PC-3 (cell line): Measurements from ENCODE around the gene MYMK. TPM values are rescaled to one million over a fixed set of nuclear protein-coding genes. Genes with fewer than 3 reads are reported as not detected.
A peak's percentile ranks its signal among the peaks of the same experiment; 100 is the strongest.

Experiments used
- ATAC-seq: fragments of 200-7000 bp; cut with Tn5 transposase; 2 replicates; pipeline ENCODE4 v1.9.1; 2020; ENCODE audit warnings: mild to moderate bottlenecking, moderate library complexity
- BruUV-seq: library from RNA; stranded (reverse); fragments of 400-500 nt; replicated peaks from 2 replicates; lab custom pipeline; 2021; lab: Mats Ljungman, UMichigan
- CTCF ChIA-PET: fragments of 300-600 bp; sonication (Branson Sonifier 250); formaldehyde crosslinking; loops from one replicate; lab custom pipeline; 2022; ENCODE audit warnings: antibody characterized with exemption; lab: Charles Lee
- POLR2A ChIA-PET: fragments of 300-600 bp; sonication (Branson Sonifier 250); formaldehyde crosslinking; loops from one replicate; lab custom pipeline; 2022; ENCODE audit warnings: antibody characterized with exemption; ENCODE audit not compliant: unreplicated experiment; lab: Charles Lee
- DNase-seq: peaks from one replicate; pipeline ENCODE4 v3.0.0-alpha.2; 2015
- H2AFZ ChIP-seq: fragments of 300-600 bp; sonication (generic); 2 replicates; pipeline ENCODE4 v1.6.0; 2016; ENCODE audit warnings: antibody characterized with exemption, low read length
- H3F3A ChIP-seq: fragments of 300-600 bp; sonication (generic); one replicate; pipeline ENCODE4 v1.6.0; 2017; ENCODE audit warnings: antibody characterized with exemption, low read length, control low read depth, mild to moderate bottlenecking; ENCODE audit not compliant: unreplicated experiment
- H3K27ac ChIP-seq: fragments of 300-600 bp; sonication (generic); 2 replicates; pipeline ENCODE4 v1.5.1; 2016; ENCODE audit warnings: mild to moderate bottlenecking, low read length
- H3K27me3 ChIP-seq: fragments of 300-600 bp; sonication (generic); 2 replicates; pipeline ENCODE4 v1.6.1; 2016; ENCODE audit warnings: low read length, mixed read lengths
- H3K36me3 ChIP-seq: fragments of 300-600 bp; sonication (generic); 2 replicates; pipeline ENCODE4 v1.6.1; 2016; ENCODE audit warnings: low read depth, mixed run types, low read length, mixed read lengths
- H3K4me1 ChIP-seq: fragments of 300-600 bp; sonication (generic); 2 replicates; pipeline ENCODE4 v1.5.1; 2016; ENCODE audit warnings: low read length; ENCODE audit not compliant: insufficient read depth
- H3K4me2 ChIP-seq: fragments of 300-600 bp; sonication (generic); 2 replicates; pipeline ENCODE4 v1.6.0; 2016; ENCODE audit warnings: low read length
- H3K4me3 ChIP-seq: fragments of 300-600 bp; sonication (generic); 2 replicates; pipeline ENCODE4 v1.5.1; 2016; ENCODE audit warnings: mild to moderate bottlenecking, low read length, mixed read lengths
- H3K79me2 ChIP-seq: fragments of 300-600 bp; sonication (generic); 2 replicates; pipeline ENCODE4 v1.6.1; 2017; ENCODE audit warnings: low read length, mixed read lengths
- H3K9ac ChIP-seq: fragments of 300-600 bp; sonication (generic); 2 replicates; pipeline ENCODE4 v1.6.0; 2016; ENCODE audit warnings: mild to moderate bottlenecking, low read length
- H3K9me2 ChIP-seq: fragments of 300-600 bp; sonication (generic); replicated peaks from 2 replicates; pipeline ENCODE4 v1.6.1; 2016; ENCODE audit warnings: mixed run types, low read length, mixed read lengths
- H3K9me3 ChIP-seq: fragments of 300-600 bp; sonication (generic); 2 replicates; pipeline ENCODE4 v1.6.1; 2016; ENCODE audit warnings: low read length, mixed read lengths
- H4K20me1 ChIP-seq: fragments of 300-600 bp; sonication (generic); 2 replicates; pipeline ENCODE4 v1.6.1; 2016; ENCODE audit warnings: low read length, mixed read lengths
- EZH2 ChIP-seq: fragments of 300-600 bp; sonication (generic); IDR thresholded peaks from one replicate; pipeline ENCODE4 v1.6.1; 2017; ENCODE audit warnings: antibody characterized with exemption, mild to moderate bottlenecking, low read length; ENCODE audit not compliant: unreplicated experiment
- EZH2phosphoT487 ChIP-seq: fragments of 300-600 bp; sonication (generic); IDR thresholded peaks from 2 replicates; pipeline ENCODE4 v1.6.1; 2018; ENCODE audit warnings: mild to moderate bottlenecking, antibody characterized with exemption, low read length, borderline replicate concordance
- intact Hi-C: fragments of 100-400 bp; cut with micrococcal nuclease; formaldehyde crosslinking; loops from 2 replicates; pipeline ENCODE4 v1.9.0; 2023
- total RNA-seq: library from RNA; depleted of rRNA; stranded (reverse); fragments of >200 nt; gene quantifications from 2 replicates; pipeline ENCODE4 v1.2.3, GENCODE V29; 2014
- TF ChIP-seq, protein P1 (sequence below): fragments of 300-600 bp; sonication (generic); conservative IDR thresholded peaks from 2 replicates; pipeline ENCODE4 v1.5.1; 2017; ENCODE audit warnings: antibody characterized with exemption, low read depth, mild to moderate bottlenecking, low read length

MYMK gene
- total RNA-seq, 1 experiment from 2014 or later: not detected

DNA sequence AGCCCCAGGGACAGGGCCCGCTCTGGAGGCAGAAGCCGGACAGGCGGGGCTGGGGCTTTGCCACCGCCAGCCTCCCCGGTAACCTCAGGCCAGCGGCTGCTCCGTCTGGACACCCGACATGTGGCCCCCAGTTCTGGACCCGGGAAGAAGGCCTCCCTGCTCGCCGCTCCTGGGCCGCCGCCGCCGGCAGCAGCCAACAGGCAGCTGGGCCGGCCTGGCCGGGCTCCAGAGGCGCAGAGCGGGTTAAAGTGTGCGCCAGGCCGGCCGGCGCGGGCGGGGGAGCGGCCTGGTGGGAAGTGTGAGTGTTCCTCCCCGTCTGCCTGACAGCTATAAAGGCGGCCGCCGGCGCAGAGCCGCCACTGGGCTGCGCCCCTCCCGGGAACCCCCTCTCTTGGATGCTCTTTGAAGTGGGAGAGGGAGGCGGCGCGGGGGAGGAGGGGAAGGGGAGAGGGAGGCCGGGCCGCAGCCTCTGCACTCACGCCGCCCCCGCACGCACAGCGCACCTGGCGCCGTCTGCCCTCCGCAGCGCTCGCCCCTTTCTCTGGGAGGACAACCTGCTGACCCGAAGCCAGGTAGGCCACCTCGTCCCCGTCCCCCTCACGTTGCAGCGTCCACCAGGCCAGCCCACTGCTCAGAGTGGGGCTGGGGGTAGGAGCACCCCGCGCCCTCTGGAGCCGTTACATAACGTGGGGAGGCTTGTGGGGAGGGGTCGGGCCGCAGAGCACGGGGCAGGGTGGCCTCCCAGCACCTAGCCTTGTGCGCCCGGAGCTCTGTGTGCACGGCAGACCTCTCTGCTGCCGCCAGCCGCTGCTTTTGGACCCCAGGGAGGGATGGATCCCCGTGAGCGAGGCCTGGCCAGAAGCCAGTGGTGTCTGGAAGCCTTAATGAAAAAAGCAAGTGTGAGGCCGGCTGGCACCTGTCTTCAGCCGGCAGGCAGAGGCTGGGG, 9.9 kb upstream of the MYMK start, which contains the start of gene ADAMTSL2:
TSS of gene ADAMTSL2 (plus strand) at position 359 of the 946 bp plus-strand sequence. CDS start 2,009 bp downstream, outside the sequence.
- ATAC-seq: peak; percentile 24; the same call in 1 of the 2 replicates
- Histone ChIP-seq H3K79me2 (no peaks in the 10 kb centered on the region), H3K9ac (no peak within 1 kb of the TSS), H3F3A (no peaks in the 10 kb centered on the region), H3K9me2 (no peaks in the 10 kb centered on the region), H3K27me3 (peaks cover 17% of the 10 kb centered on the region), H3K4me3 (no peak within 1 kb of the TSS), H3K36me3 (no peaks in the 10 kb centered on the region), H2AFZ (no peak within 1 kb of the TSS), H3K27ac (no peak within 1 kb of the TSS), H3K9me3 (no peaks in the 10 kb centered on the region), H3K4me1 (no peaks in the 10 kb centered on the region), H4K20me1 (no peaks in the 10 kb centered on the region), H3K4me2 (no peak within 1 kb of the TSS)
- TF ChIP-seq, protein P1, sequence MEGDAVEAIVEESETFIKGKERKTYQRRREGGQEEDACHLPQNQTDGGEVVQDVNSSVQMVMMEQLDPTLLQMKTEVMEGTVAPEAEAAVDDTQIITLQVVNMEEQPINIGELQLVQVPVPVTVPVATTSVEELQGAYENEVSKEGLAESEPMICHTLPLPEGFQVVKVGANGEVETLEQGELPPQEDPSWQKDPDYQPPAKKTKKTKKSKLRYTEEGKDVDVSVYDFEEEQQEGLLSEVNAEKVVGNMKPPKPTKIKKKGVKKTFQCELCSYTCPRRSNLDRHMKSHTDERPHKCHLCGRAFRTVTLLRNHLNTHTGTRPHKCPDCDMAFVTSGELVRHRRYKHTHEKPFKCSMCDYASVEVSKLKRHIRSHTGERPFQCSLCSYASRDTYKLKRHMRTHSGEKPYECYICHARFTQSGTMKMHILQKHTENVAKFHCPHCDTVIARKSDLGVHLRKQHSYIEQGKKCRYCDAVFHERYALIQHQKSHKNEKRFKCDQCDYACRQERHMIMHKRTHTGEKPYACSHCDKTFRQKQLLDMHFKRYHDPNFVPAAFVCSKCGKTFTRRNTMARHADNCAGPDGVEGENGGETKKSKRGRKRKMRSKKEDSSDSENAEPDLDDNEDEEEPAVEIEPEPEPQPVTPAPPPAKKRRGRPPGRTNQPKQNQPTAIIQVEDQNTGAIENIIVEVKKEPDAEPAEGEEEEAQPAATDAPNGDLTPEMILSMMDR: no peak
- no peak for TF ChIP-seq EZH2phosphoT487
- no peak for TF ChIP-seq EZH2
- no peak for DNase-seq
- ChIA-PET POLR2A (no interaction called here), CTCF (no interaction called here)
- intact Hi-C loops: no loop called here
- no TSS peak for BruUV-seq

DNA sequence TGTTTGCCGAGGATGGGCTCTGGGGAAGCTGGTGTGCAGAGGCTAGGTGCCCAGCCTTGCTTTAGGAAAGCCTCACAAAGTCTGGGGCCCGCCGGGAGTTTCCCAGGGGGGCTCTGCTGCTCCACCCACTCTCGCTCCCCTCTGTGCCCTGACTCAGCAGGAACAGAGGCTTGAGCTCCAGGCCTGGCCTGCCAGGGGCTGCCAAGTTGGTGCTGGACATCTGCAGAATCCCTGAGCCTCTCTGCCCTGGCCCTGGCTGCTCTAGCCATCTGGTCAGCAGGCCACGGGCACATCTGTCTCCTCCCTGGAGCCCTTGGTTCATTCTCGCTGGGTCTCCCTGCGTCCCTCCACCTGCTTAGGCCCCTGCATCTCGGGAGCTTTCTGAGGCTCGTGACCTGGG, 9.1 kb upstream of the MYMK start:
- no peak overlapping the region for H2AFZ ChIP-seq
- intact Hi-C loops: loop anchor here (2.0 kb wide), 1 partner anchor 193 kb away; no protein-coding TSS in a partner anchor
- no peaks in the 10 kb centered on the region for H3K9me2 ChIP-seq
- no peak overlapping the region for H3K4me2 ChIP-seq
- no peaks in the 10 kb centered on the region for H3F3A ChIP-seq
- H3K4me1 ChIP-seq: no peaks in the 10 kb centered on the region
- no peak overlapping the region for H3K4me3 ChIP-seq
- H3K36me3 ChIP-seq: no peaks in the 10 kb centered on the region
- H4K20me1 ChIP-seq: no peaks in the 10 kb centered on the region
- no TSS peak for BruUV-seq
- no peaks in the 10 kb centered on the region for H3K9me3 ChIP-seq
- no peaks in the 10 kb centered on the region for H3K79me2 ChIP-seq
- TF ChIP-seq, protein P1: no peak
- no peak for TF ChIP-seq EZH2
- no peak for TF ChIP-seq EZH2phosphoT487
- DNase-seq: no peak
- H3K27me3 ChIP-seq: peaks cover 17% of the 10 kb centered on the region
- no peak overlapping the region for H3K9ac ChIP-seq
- no peak overlapping the region for H3K27ac ChIP-seq
- ChIA-PET POLR2A (no interaction called here), CTCF (no interaction called here)
- no peak for ATAC-seq
